Peyer's patch (tissue), 4 donors: ENCODE measurements around the gene LMF1.

Source experiments
- POLR2A ChIP-seq, 2 donors: fragments of 450-650 bp; IDR thresholded peaks; one replicate each; pipeline ENCODE4 v1.5.1; 2017; ENCODE audit warnings: antibody characterized with exemption in 2 of 2, mild to moderate bottlenecking in 2 of 2, moderate library complexity in 2 of 2
- TF ChIP-seq, protein P1 (sequence below), 6 experiments: fragments of 450-650 bp in 4 of 6; fragments of 200-600 bp in 2 of 6; sonication (generic) in 1 of 6; IDR thresholded peaks; one replicate each; pipeline ENCODE4 v1.5.1; 2017 to 2019; ENCODE audit warnings: antibody characterized with exemption in 6 of 6, mild to moderate bottlenecking in 3 of 6, moderate library complexity in 1 of 6

DNA sequence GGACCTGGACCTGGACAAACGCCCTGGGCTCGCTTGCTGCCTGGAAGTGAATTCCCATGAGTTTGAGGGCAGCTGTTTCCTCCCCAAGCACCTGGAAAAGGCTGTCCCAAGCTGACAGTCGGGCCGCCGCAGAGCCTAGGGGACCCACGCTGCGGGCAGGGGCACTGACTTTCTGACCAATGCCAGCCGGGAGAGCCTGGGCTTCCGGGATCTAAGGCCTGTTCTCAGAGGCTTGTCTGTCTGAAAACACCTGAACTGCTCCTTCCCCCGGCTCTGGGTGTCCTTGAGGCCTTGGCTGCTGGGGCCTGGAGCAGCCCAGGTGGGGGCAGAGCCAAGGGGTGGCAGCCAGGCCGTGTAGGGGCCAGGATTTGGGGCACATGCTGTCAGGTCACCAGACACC lies 72.6 kb downstream of the LMF1 start:
- TF ChIP-seq, protein P1, sequence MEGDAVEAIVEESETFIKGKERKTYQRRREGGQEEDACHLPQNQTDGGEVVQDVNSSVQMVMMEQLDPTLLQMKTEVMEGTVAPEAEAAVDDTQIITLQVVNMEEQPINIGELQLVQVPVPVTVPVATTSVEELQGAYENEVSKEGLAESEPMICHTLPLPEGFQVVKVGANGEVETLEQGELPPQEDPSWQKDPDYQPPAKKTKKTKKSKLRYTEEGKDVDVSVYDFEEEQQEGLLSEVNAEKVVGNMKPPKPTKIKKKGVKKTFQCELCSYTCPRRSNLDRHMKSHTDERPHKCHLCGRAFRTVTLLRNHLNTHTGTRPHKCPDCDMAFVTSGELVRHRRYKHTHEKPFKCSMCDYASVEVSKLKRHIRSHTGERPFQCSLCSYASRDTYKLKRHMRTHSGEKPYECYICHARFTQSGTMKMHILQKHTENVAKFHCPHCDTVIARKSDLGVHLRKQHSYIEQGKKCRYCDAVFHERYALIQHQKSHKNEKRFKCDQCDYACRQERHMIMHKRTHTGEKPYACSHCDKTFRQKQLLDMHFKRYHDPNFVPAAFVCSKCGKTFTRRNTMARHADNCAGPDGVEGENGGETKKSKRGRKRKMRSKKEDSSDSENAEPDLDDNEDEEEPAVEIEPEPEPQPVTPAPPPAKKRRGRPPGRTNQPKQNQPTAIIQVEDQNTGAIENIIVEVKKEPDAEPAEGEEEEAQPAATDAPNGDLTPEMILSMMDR (IDR thresholded peaks at IDR 0.05), result no peak
- TF ChIP-seq POLR2A (IDR thresholded peaks at IDR 0.05), result no peak
